Cardiac muscle cell (in vitro differentiated cells and primary cell): ENCODE data around the gene KRTAP5-2. TPM values are rescaled to one million over a fixed set of nuclear protein-coding genes. Genes with fewer than 3 reads are reported as not detected.

ENCODE experiments used
- DNase-seq, 2 donors: peaks; one replicate each; pipeline versions ENCODE4 v3.0.0 to v3.0.0-alpha.2; 2010 to 2017; ENCODE audit warnings: low read depth in 1 of 2, low spot score in 1 of 2
- H3K27ac ChIP-seq: fragments of 200-600 bp; sonication (generic); 2 replicates; pipeline ENCODE4 v1.5.1; 2016
- H3K27me3 ChIP-seq: fragments of 200-600 bp; sonication (generic); 2 replicates; pipeline ENCODE4 v1.6.0; 2016; ENCODE audit warnings: control low read depth
- H3K36me3 ChIP-seq: fragments of 200-600 bp; sonication (generic); 2 replicates; pipeline ENCODE4 v1.5.1; 2016; ENCODE audit warnings: control low read depth
- H3K4me1 ChIP-seq: fragments of 200-600 bp; sonication (generic); 2 replicates; pipeline ENCODE4 v1.8.1; 2017; ENCODE audit warnings: low read depth, mild to moderate bottlenecking, mixed run types
- H3K4me3 ChIP-seq: fragments of 200-600 bp; sonication (generic); 2 replicates; pipeline ENCODE4 v1.5.1; 2016; ENCODE audit warnings: mild to moderate bottlenecking
- H3K9me3 ChIP-seq: fragments of 200-600 bp; sonication (generic); 2 replicates; pipeline ENCODE4 v1.5.1; 2017; ENCODE audit warnings: low read depth, mild to moderate bottlenecking, control low read depth
- polyA plus RNA-seq: library from polyadenylated mRNA; unstranded; fragments of >200 nt; fragmentation: Nextera tagmentation; extraction: Ambion mirVana; gene quantifications from 2 replicates; pipeline ENCODE4 v1.2.1, GENCODE V29; 2016
- total RNA-seq: library from RNA; depleted of rRNA; stranded (reverse); fragments of >200 nt; gene quantifications from 2 replicates; pipeline ENCODE4 v1.2.3, GENCODE V29; 2016
- TF ChIP-seq, protein P1 (sequence below): IDR thresholded peaks from 2 replicates; pipeline ENCODE4 v1.5.1; 2012; ENCODE audit warnings: low read depth, mild to moderate bottlenecking, low read length

The KRTAP5-2 gene
- total and polyA plus RNA-seq, 2 experiments from 2014 or later = not detected

DNA sequence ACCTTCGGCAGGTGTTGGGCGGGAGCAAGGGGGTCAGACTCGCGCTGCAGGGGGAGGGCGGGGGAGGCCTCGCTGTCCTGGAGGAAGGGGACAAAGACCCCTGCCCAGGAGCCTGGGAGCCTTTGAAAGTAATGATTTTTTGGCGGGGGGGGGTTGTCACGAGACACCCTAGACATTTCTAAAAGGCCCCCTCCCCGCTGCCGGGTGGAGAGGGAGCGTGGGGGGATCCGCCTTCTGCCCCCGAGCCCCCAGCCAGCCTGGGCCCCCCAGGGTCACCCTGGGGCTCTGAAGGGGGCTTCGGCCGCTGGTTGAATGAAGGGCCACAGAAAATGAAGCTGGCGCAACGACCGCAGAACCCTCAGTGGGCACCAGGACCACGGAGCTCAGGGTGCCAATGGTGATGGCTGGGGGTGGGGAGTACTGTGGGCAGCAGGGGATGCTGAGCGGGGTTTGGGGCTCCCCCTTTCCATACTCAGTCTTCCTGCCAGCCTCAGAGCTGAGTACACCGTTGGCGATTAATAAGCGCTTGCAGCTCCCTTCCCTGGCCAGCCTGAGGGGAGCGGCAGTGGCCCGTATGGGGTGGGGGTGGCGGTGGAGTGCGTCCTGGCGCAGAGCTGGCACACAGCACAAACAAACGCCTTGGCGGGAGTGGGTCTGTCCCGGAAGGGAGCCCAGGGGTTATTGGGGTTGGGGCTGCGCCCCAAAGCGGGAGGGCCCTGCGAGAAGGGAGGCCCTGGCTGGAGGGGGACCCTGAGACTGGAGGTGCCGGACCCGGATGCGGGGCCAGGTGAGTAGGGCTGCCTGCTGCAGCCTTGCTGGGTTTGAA lies 24.8 kb downstream of the KRTAP5-2 start:
- no peak for DNase-seq
- Histone ChIP-seq H3K4me3 (peak overlapping the region; percentile 37), H3K36me3 (no peaks in the 10 kb centered on the region), H3K4me1 (peaks cover 3% of the 10 kb centered on the region), H3K27me3 (peaks cover 87% of the 10 kb centered on the region), H3K27ac (no peak overlapping the region), H3K9me3 (no peaks in the 10 kb centered on the region)
- TF ChIP-seq, protein P1, sequence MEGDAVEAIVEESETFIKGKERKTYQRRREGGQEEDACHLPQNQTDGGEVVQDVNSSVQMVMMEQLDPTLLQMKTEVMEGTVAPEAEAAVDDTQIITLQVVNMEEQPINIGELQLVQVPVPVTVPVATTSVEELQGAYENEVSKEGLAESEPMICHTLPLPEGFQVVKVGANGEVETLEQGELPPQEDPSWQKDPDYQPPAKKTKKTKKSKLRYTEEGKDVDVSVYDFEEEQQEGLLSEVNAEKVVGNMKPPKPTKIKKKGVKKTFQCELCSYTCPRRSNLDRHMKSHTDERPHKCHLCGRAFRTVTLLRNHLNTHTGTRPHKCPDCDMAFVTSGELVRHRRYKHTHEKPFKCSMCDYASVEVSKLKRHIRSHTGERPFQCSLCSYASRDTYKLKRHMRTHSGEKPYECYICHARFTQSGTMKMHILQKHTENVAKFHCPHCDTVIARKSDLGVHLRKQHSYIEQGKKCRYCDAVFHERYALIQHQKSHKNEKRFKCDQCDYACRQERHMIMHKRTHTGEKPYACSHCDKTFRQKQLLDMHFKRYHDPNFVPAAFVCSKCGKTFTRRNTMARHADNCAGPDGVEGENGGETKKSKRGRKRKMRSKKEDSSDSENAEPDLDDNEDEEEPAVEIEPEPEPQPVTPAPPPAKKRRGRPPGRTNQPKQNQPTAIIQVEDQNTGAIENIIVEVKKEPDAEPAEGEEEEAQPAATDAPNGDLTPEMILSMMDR = no peak

DNA sequence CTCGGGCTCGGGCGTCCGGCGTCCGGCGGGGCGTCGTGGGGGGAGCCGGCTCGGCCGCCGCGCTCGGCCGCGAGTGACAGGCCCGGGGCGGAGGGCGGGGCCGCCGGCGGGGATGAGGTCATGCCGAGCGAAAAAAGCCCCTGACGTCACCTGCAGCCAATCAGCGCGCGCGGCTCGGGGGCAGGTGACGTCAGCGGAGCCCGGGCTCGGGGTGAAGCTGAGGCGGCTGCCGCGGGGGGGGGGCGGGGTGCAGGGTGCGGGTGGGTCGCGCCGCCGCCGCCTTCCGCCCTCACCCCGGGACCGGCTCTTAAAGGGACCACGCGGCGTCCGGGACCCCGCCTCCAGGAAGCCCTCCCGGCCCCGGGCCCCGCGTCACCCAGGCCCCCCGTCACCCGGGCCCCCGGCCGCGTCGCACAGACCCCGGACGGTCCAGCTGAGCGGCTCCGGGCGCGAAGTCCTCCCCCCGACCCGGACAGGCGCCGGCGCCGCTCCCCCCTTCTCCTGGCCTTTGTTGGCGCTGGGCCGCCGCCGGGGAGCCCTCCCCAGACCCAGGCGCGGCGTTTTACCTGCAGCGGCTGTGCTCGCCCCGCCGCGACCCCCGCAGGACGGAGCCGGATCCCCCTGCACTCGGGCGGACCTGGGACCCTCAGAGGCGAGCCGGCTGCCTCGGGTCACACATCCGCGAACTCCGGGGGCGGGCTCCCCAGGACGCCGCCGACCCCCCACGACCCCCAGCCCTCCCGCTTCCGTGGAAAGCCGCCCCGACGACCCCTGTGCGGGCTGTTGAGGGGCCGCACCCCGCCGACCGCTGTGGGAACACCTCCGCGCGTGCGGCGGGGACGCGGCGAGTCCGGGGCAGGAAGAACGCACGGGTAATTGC lies 25.7 kb downstream of the KRTAP5-2 start, which contains the start of gene DUSP8:
DUSP8 (minus strand) TSS at position 75 of the 880 bp plus-strand sequence. CDS start 6,445 bp downstream, outside the sequence.
- H3K4me1 ChIP-seq = peaks cover 3% of the 10 kb centered on the region
- peaks cover 92% of the 10 kb centered on the region for H3K27me3 ChIP-seq
- TF ChIP-seq, protein P1 = no peak
- H3K9me3 ChIP-seq = no peaks in the 10 kb centered on the region
- H3K4me3 ChIP-seq = peak within 1 kb of the TSS; percentile 37
- peak; percentile 84 to 87 for DNase-seq
- H3K27ac ChIP-seq = no peak within 1 kb of the TSS
- no peaks in the 10 kb centered on the region for H3K36me3 ChIP-seq

DNA sequence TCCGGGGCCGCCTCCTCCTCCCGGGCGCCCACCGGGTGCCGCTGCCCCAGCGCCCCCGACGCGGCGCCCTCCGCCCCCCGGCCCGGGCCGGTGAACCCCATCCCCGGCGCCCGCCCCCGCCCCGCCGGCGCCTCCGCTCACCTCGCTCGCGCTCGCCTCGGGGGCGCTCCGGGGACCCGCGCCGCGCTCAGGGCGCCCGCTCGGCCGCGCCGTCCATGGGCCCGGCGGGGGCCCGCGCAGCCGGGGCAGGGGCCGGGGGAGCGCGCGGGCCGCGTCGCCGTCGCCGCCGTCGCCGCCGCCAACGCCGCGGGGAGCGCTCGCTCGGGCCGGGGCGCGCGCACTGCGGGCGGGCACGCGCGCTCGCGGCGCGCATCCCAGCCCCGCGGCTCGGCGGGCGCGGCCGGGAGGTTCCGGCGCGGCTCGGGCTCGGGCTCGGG lies 26.3 kb downstream of the KRTAP5-2 start:
- TF ChIP-seq, protein P1 = no peak
- peaks cover 3% of the 10 kb centered on the region for H3K4me1 ChIP-seq
- H3K9me3 ChIP-seq = no peaks in the 10 kb centered on the region
- H3K36me3 ChIP-seq = no peaks in the 10 kb centered on the region
- peaks cover 88% of the 10 kb centered on the region for H3K27me3 ChIP-seq
- no peak overlapping the region for H3K27ac ChIP-seq
- DNase-seq = no peak
- H3K4me3 ChIP-seq = peak overlapping the region; percentile 11

DNA sequence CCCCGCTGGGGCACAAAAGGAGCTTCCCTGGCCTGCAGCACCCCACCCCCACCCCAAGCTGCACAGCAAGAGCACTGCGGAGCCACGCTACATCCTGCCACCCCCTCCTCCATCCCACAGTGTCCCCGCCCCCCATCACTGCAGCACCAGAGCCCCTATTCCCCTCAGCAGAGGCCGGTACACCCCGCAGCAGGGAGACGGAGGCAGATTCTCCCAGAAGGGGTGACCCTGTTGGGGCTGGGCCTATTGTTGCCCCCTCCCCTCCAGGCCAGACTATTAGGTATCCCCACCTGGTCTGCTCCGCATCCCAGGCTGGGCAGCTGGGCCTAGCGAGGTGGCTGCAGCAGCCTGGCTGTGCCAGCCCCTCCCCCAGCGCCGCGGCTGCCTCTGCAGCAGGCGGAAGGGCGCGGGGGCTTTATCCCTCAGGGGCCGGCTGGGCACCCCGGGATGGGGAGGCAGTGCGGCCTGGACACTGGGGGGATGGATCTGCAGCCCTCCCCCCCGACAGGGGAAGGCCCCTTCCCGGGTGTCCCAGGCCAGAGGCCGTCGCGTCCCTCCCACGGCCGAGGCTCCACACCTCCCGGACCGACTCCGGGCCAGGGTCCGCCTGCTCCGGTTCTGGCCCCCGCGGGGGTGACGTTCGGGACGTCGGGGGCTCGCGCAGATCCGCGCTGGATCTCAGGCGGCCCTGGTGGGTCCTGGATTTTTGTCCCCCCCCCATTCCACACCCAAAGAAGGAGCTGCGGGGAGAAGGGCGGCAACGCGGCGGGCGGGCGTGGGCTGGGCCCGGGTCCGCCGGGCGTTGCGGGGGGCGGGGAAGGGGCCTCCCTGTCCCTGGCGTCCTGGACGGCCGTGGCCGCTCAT lies 27.0 kb downstream of the KRTAP5-2 start:
- Histone ChIP-seq H3K27me3 (peaks cover 85% of the 10 kb centered on the region), H3K4me1 (peaks cover 3% of the 10 kb centered on the region), H3K27ac (no peak overlapping the region)

More for the DNA sequence above, 27.0 kb downstream of the KRTAP5-2 start:
- Histone ChIP-seq H3K4me3 (peak overlapping the region; percentile 11), H3K36me3 (no peaks in the 10 kb centered on the region), H3K9me3 (no peaks in the 10 kb centered on the region)
- no peak for DNase-seq
- TF ChIP-seq, protein P1 = no peak
